Caco-2 (cell line): Measurements from ENCODE around the gene ERI3. TPM values are rescaled to one million over a fixed set of nuclear protein-coding genes. Genes with fewer than 3 reads are reported as not detected.

Experiments used
- BruUV-seq: library from RNA; stranded (reverse); fragments of 400-500 nt; replicated peaks from 2 replicates; lab custom pipeline; 2021; lab: Mats Ljungman, UMichigan
- CTCF ChIA-PET: fragments of 300-600 bp; sonication (Branson Sonifier 250); formaldehyde crosslinking; loops from one replicate; lab custom pipeline; 2022; ENCODE audit warnings: antibody characterized with exemption; lab: Charles Lee
- POLR2A ChIA-PET: fragments of 300-600 bp; sonication (Branson Sonifier 250); formaldehyde crosslinking; loops from one replicate; lab custom pipeline; 2022; ENCODE audit warnings: antibody characterized with exemption; lab: Charles Lee
- DNase-seq, 2 experiments: peaks; one replicate each; pipeline versions ENCODE4 v3.0.0 to v3.0.0-alpha.2; 2020 to 2022
- H3K27me3 ChIP-seq: replicated peaks from 2 replicates; pipeline ENCODE4 v1.6.0; 2011; ENCODE audit warnings: low read length; ENCODE audit not compliant: control insufficient read depth, insufficient read depth
- H3K36me3 ChIP-seq: 2 replicates; pipeline ENCODE4 v1.5.1; 2011; ENCODE audit warnings: low read length; ENCODE audit not compliant: control insufficient read depth, insufficient read depth
- H3K4me1 ChIP-seq: fragments of 250-450 bp; sonication (Bioruptor Pico); 2 replicates; pipeline ENCODE4 v1.5.1; 2020; ENCODE audit warnings: mild to moderate bottlenecking
- H3K4me3 ChIP-seq: 2 replicates; pipeline ENCODE4 v1.5.1; 2011; ENCODE audit warnings: low read depth, mild to moderate bottlenecking, control low read depth, low read length
- H3K9me3 ChIP-seq: fragments of 250-450 bp; sonication (Bioruptor Pico); 2 replicates; pipeline ENCODE4 v1.5.1; 2020; ENCODE audit warnings: mild to moderate bottlenecking, moderate library complexity
- H3K27ac Mint-ChIP-seq: one replicate; pipeline ENCODE4 v1.8.0; 2022; ENCODE audit warnings: mixed read lengths; ENCODE audit not compliant: unreplicated experiment
- H3K27me3 Mint-ChIP-seq: one replicate; pipeline ENCODE4 v1.8.0; 2022; ENCODE audit warnings: mixed read lengths; ENCODE audit not compliant: insufficient read depth, unreplicated experiment
- H3K36me3 Mint-ChIP-seq: one replicate; pipeline ENCODE4 v1.8.0; 2022; ENCODE audit warnings: mild to moderate bottlenecking, mixed read lengths; ENCODE audit not compliant: insufficient read depth, unreplicated experiment
- H3K4me1 Mint-ChIP-seq: one replicate; pipeline ENCODE4 v1.8.0; 2022; ENCODE audit warnings: low read depth, mixed read lengths; ENCODE audit not compliant: unreplicated experiment
- H3K4me3 Mint-ChIP-seq: one replicate; pipeline ENCODE4 v1.8.0; 2022; ENCODE audit warnings: mild to moderate bottlenecking, moderate library complexity, mixed read lengths; ENCODE audit not compliant: unreplicated experiment
- H3K9me3 Mint-ChIP-seq: one replicate; pipeline ENCODE4 v1.8.0; 2022; ENCODE audit warnings: mixed read lengths; ENCODE audit not compliant: unreplicated experiment
- intact Hi-C: fragments of 100-400 bp; cut with micrococcal nuclease; formaldehyde crosslinking; loops from one replicate; pipeline ENCODE4 v1.10.0; 2022; ENCODE audit not compliant: unreplicated experiment
- total RNA-seq: library from RNA; stranded (reverse); gene quantifications from 2 replicates; pipeline ENCODE4 v1.2.3, GENCODE V29; 2022
- TF ChIP-seq, protein P1 (sequence below), 2 experiments: fragments of 200-600 bp in 1 of 2; IDR thresholded peaks; 1 replicate in 1 of 2; 2 replicates in 1 of 2; pipeline versions ENCODE4 v1.5.1 to v1.8.0; 2011 to 2022; ENCODE audit warnings: antibody characterized with exemption in 1 of 2, control low read depth in 1 of 2, inconsistent platforms in 1 of 2, low read depth in 1 of 2, low read length in 1 of 2, mild to moderate bottlenecking in 1 of 2, moderate library complexity in 1 of 2; ENCODE audit not compliant: insufficient read depth in 1 of 2, severe bottlenecking in 1 of 2, unreplicated experiment in 1 of 2

Gene ERI3
- total RNA-seq, 1 experiment from 2014 or later, result 38.2 TPM

- H3K9me3 Mint-ChIP-seq, result no peaks in the 10 kb centered on the region
- ChIA-PET CTCF (interaction anchor here (1.4 kb wide), 1 partner anchor 104 kb away, joined by 3 read pairs; no protein-coding TSS in a partner anchor), POLR2A (no interaction called here)
- DNase-seq, result no peak
- H3K36me3 Mint-ChIP-seq, result peaks cover 5% of the 10 kb centered on the region
- Histone ChIP-seq H3K9me3 (no peaks in the 10 kb centered on the region), H3K4me3 (no peak overlapping the region), H3K4me1 (no peaks in the 10 kb centered on the region), H3K36me3 (no peaks in the 10 kb centered on the region), H3K27me3 (no peaks in the 10 kb centered on the region)
- intact Hi-C loops, result no loop called here
- no peaks in the 10 kb centered on the region for H3K4me1 Mint-ChIP-seq
- TF ChIP-seq, protein P1, sequence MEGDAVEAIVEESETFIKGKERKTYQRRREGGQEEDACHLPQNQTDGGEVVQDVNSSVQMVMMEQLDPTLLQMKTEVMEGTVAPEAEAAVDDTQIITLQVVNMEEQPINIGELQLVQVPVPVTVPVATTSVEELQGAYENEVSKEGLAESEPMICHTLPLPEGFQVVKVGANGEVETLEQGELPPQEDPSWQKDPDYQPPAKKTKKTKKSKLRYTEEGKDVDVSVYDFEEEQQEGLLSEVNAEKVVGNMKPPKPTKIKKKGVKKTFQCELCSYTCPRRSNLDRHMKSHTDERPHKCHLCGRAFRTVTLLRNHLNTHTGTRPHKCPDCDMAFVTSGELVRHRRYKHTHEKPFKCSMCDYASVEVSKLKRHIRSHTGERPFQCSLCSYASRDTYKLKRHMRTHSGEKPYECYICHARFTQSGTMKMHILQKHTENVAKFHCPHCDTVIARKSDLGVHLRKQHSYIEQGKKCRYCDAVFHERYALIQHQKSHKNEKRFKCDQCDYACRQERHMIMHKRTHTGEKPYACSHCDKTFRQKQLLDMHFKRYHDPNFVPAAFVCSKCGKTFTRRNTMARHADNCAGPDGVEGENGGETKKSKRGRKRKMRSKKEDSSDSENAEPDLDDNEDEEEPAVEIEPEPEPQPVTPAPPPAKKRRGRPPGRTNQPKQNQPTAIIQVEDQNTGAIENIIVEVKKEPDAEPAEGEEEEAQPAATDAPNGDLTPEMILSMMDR (IDR thresholded peaks at IDR 0.05; ENCODE audit: insufficient read depth in 1 of 2, low read depth in 1 of 2, low read length in 1 of 2, severe bottlenecking in 1 of 2, unreplicated experiment in 1 of 2), result no peak
- H3K4me3 Mint-ChIP-seq, result no peak overlapping the region
- BruUV-seq, result no TSS peak
- no peak overlapping the region for H3K27ac Mint-ChIP-seq
- H3K27me3 Mint-ChIP-seq, result no peaks in the 10 kb centered on the region
Observed at GRCh38 chr1:44321466-44321865, 33.6 kb downstream of the ERI3 start.

DNA sequence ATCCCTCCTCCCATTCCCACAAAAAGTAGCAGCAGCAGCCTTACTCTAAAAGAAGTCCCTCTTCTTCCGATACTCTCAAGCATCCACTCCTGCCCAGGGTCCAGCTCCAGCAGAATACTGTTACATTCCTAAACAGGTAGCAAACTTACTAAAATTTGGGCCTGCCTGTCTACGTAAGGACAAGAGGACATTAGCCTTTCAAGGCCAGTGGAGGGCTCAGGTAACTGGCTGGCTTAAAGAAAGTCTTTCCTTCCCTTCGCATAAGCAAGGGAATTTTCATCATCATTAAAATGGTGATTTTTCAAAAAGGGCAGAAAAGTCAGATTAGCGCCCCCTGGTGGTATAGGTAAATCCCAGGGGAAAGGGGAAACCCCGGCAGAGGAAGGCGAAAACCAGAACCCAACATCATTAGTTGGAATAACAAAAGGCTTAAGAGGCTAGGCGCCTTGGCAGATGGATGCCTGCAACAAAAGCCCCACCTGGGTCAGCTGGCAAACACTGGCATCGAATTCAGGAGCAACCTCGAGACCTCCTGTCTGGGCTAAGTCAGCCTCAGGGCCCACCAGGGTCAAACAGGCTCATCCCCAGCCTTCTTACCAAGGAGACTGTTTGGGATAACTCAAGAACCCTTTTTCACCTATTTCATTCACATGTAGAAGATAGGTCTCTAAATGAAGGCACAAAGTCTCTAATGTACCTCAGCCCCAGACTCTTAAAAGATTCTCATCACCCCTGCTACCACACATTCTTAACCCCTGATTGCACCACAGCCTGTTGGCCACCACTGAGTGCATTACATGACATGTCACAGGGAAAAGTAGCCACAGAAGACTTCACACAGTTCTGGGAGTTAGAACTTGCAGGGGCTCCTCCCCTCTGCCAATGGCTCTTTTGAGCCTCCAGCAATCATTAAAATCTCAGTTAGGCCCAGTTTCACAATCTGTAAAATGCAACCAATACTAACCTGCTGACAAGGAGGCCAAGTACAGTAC lies 36.7 kb downstream of the ERI3 start:
- H3K27me3 ChIP-seq, result no peaks in the 10 kb centered on the region
- POLR2A ChIA-PET, result no interaction called here
- CTCF ChIA-PET, result no interaction called here
- H3K9me3 ChIP-seq, result no peaks in the 10 kb centered on the region
- Mint-ChIP-seq H3K9me3 (no peaks in the 10 kb centered on the region), H3K4me1 (no peaks in the 10 kb centered on the region), H3K27ac (no peak overlapping the region), H3K4me3 (no peak overlapping the region), H3K27me3 (no peaks in the 10 kb centered on the region), H3K36me3 (peaks cover 7% of the 10 kb centered on the region)
- TF ChIP-seq, protein P1 (IDR thresholded peaks at IDR 0.05; ENCODE audit: insufficient read depth in 1 of 2, low read depth in 1 of 2, low read length in 1 of 2, severe bottlenecking in 1 of 2, unreplicated experiment in 1 of 2), result peak; percentile 61 to 66
- intact Hi-C loops, result loop anchor here (1.0 kb wide), 1 partner anchor 101 kb away; no protein-coding TSS in a partner anchor
- no peak overlapping the region for H3K4me3 ChIP-seq
- DNase-seq, result peak in 1 of 2 experiments; percentile 52
- BruUV-seq, result no TSS peak
- H3K36me3 ChIP-seq, result no peaks in the 10 kb centered on the region
- H3K4me1 ChIP-seq, result no peaks in the 10 kb centered on the region

DNA sequence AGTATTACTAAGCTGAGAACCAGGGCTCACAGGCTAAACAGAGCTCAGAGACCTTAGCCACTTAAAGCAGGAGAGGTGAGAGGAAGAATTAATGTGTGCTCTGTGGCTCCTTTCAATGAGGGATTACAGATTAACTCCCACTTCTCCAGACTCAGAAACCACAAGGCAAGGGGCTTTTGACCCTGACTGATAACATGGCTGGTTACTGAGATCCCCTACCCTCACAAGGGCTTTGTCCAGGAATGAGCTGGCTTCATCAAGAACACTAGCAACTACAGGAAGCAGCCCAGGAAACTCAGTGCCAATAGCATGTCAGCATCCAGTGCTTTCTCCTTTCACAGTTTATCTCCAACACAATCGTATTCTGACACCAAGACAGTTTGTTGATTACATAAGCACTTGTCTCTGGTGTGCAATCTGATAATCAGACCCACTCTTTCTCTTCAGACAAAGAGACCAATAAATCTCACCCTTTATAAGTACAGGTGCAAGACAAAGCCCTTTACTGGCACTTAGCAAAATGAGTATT lies 38.8 kb downstream of the ERI3 start:
- H3K36me3 ChIP-seq, result no peaks in the 10 kb centered on the region
- H3K4me3 Mint-ChIP-seq, result no peak overlapping the region

More for the DNA sequence above, 38.8 kb downstream of the ERI3 start:
- ChIA-PET POLR2A (no interaction called here), CTCF (no interaction called here)
- H3K36me3 Mint-ChIP-seq, result peaks cover 19% of the 10 kb centered on the region
- Histone ChIP-seq H3K4me3 (no peak overlapping the region), H3K4me1 (no peaks in the 10 kb centered on the region), H3K9me3 (no peaks in the 10 kb centered on the region), H3K27me3 (no peaks in the 10 kb centered on the region)
- H3K27ac Mint-ChIP-seq, result no peak overlapping the region
- H3K27me3 Mint-ChIP-seq, result no peaks in the 10 kb centered on the region
- H3K9me3 Mint-ChIP-seq, result no peaks in the 10 kb centered on the region
- no peak for DNase-seq
- BruUV-seq, result no TSS peak
- intact Hi-C loops, result no loop called here
- H3K4me1 Mint-ChIP-seq, result no peaks in the 10 kb centered on the region
- TF ChIP-seq, protein P1 (IDR thresholded peaks at IDR 0.05; ENCODE audit: insufficient read depth in 1 of 2, low read depth in 1 of 2, low read length in 1 of 2, severe bottlenecking in 1 of 2, unreplicated experiment in 1 of 2), result no peak
